ENCODE results near the gene DOCK4. TPM values are rescaled to one million over a fixed set of nuclear protein-coding genes. Genes with fewer than 3 reads are reported as not detected.

Gene DOCK4
- total RNA-seq, 1 experiment from 2014 or later = 4.9 TPM

GRCh38 chr7:111697771-111698170 is 508.4 kb downstream of the DOCK4 start:
- Mint-ChIP-seq H3K36me3 (ENCODE audit: insufficient read depth in 1 of 3, low read depth in 3 of 3) (no peaks in the 10 kb centered on the region), H3K27me3 (ENCODE audit: low read depth) (no peaks in the 10 kb centered on the region; the same call in 1 of the 2 replicates), H3K9me3 (peaks cover 0 to 2% of the 10 kb centered on the region in 2 experiments; a peak in 1 of 5 replicates), H3K4me3 (no peak overlapping the region), H3K27ac (no peak overlapping the region; a peak in 1 of 7 replicates), H3K4me1 (no peaks in the 10 kb centered on the region)
- H3K23ac ChIP-seq (ENCODE audit: insufficient read length, low read depth, low read length) = no peak overlapping the region
- H3K18ac ChIP-seq (ENCODE audit: insufficient read length, low read depth, low read length) = no peak overlapping the region
- H2BK20ac ChIP-seq (ENCODE audit: low read depth, low read length, poor library complexity, severe bottlenecking) = no peak overlapping the region
- H3K23me2 ChIP-seq (ENCODE audit: insufficient read length, low read depth, low read length, poor library complexity, severe bottlenecking) = no peaks in the 10 kb centered on the region
- no peak overlapping the region for H2AFZ ChIP-seq (ENCODE audit: low read length)
- H3T11ph ChIP-seq (ENCODE audit: low read length) = no peak overlapping the region
- H2AK5ac ChIP-seq (ENCODE audit: insufficient read length, low read length) = no peak overlapping the region
- no peaks in the 10 kb centered on the region for H3K4me1 ChIP-seq (ENCODE audit: insufficient read depth, low read length)
- H3K27ac ChIP-seq (ENCODE audit: insufficient read length, low read depth, low read length) = no peak overlapping the region
- H3K4ac ChIP-seq (ENCODE audit: low read depth, low read length) = no peak overlapping the region
- no peak overlapping the region for H2BK5ac ChIP-seq (ENCODE audit: insufficient read length, low read length)
- H3K9me3 ChIP-seq (ENCODE audit: control insufficient read depth, low read depth, low read length) = no peaks in the 10 kb centered on the region
- no CpG with 5 or more reads among the region's 1 CpG for WGBS (ENCODE audit: extremely low coverage, insufficient read length, low lambda C conversion rate)
- no peaks in the 10 kb centered on the region for H4K20me1 ChIP-seq (ENCODE audit: control insufficient read depth, insufficient read depth, insufficient read length)
- no peak overlapping the region for H4K91ac ChIP-seq (ENCODE audit: insufficient read length, low read depth, low read length)
- no peak overlapping the region for H3K56ac ChIP-seq (ENCODE audit: insufficient read length, low read depth, low read length)
- no peaks in the 10 kb centered on the region for H3K27me3 ChIP-seq (ENCODE audit: insufficient read depth, low read length)
- H3K9ac ChIP-seq (ENCODE audit: extremely low read depth, insufficient read length, low read length) = no peak overlapping the region
- no peak overlapping the region for H3K14ac ChIP-seq (ENCODE audit: insufficient read depth, low read length)
- TF ChIP-seq, protein P1, sequence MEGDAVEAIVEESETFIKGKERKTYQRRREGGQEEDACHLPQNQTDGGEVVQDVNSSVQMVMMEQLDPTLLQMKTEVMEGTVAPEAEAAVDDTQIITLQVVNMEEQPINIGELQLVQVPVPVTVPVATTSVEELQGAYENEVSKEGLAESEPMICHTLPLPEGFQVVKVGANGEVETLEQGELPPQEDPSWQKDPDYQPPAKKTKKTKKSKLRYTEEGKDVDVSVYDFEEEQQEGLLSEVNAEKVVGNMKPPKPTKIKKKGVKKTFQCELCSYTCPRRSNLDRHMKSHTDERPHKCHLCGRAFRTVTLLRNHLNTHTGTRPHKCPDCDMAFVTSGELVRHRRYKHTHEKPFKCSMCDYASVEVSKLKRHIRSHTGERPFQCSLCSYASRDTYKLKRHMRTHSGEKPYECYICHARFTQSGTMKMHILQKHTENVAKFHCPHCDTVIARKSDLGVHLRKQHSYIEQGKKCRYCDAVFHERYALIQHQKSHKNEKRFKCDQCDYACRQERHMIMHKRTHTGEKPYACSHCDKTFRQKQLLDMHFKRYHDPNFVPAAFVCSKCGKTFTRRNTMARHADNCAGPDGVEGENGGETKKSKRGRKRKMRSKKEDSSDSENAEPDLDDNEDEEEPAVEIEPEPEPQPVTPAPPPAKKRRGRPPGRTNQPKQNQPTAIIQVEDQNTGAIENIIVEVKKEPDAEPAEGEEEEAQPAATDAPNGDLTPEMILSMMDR (conservative IDR thresholded peaks at IDR 0.05) = no peak
- DNase-seq = no peak
- no peak overlapping the region for H2BK12ac ChIP-seq (ENCODE audit: insufficient read length, low read depth, low read length)
- no peak overlapping the region for H2BK15ac ChIP-seq (ENCODE audit: low read depth, low read length)
- H4K8ac ChIP-seq (replicated peaks; ENCODE audit: insufficient read length, low read depth, low read length) = no peak overlapping the region
- no peak overlapping the region for H3K4me2 ChIP-seq (ENCODE audit: insufficient read depth, insufficient read length, low read length)
- no peak overlapping the region for H4K5ac ChIP-seq (ENCODE audit: insufficient read length, low read depth, low read length)
- H3K79me2 ChIP-seq (ENCODE audit: insufficient read depth, low read length) = no peaks in the 10 kb centered on the region
- H2BK120ac ChIP-seq (ENCODE audit: low read depth, low read length, poor library complexity, severe bottlenecking) = no peak overlapping the region
- H3K79me1 ChIP-seq (ENCODE audit: insufficient read depth, low read depth, low read length, poor library complexity, severe bottlenecking) = no peaks in the 10 kb centered on the region
